ENCODE results near the gene LRRC45. TPM values are rescaled to one million over a fixed set of nuclear protein-coding genes. Genes with fewer than 3 reads are reported as not detected.
A peak's percentile ranks its signal among the peaks of the same experiment; 100 is the strongest.

LRRC45 gene
- total and polyA plus RNA-seq, 9 of the 15 experiments (the other 6 are each of a cell fraction or from before 2014, with no cell fraction given): 3.5 to 21.5 (median 11.2) TPM; not detected in 2

- no peak for TF ChIP-seq RBM25 (IDR thresholded peaks at IDR 0.05; ENCODE audit: low read depth, low read length, severe bottlenecking)
These were observed 23.5 kb upstream of the LRRC45 start (continued) for GRCh38 chr17:81999587-81999975.

GRCh38 chr17:81999976-82000802, 22.9 kb upstream of the LRRC45 start:
- POLR2A ChIA-PET: interaction anchor here (0.7 to 1.1 kb wide), 2 partner anchors 9 to 20 kb away, joined by 3 read pairs; no protein-coding TSS in a partner anchor
- no peaks in the 10 kb centered on the region for H3K9me3 ChIP-seq (replicated peaks; ENCODE audit: control insufficient read depth, insufficient read depth, low read depth, low read length)
- no peak overlapping the region for H3K27ac ChIP-seq (ENCODE audit: extremely low read depth, low read depth, low read length)
- no peaks in the 10 kb centered on the region for H3K9me1 ChIP-seq (ENCODE audit: control insufficient read depth, insufficient read depth, low read length)
- ATAC-seq (no peak), DNase-seq (ENCODE audit: extremely low read depth in 1 of 4, low spot score in 3 of 4) (no peak), FAIRE-seq (no peak)
- no peaks in the 10 kb centered on the region for H4K20me1 ChIP-seq (replicated peaks; ENCODE audit: control insufficient read depth, insufficient read depth, low read length)
- no peak overlapping the region for H3K4me2 ChIP-seq (ENCODE audit: insufficient read depth, low read length)
- intact Hi-C loops (cut with micrococcal nuclease) (no loop called here), in situ Hi-C loops (cut with MboI) (no loop called here)
- 86% methylated on average over 32 of the region's 36 CpGs for WGBS (ENCODE audit: insufficient coverage, low coverage, missing lambda C conversion rate)
- CTCF ChIA-PET (ENCODE audit: low intra/inter-chr PET ratio): no interaction called here
- H3K36me3 ChIP-seq (ENCODE audit: control insufficient read depth, insufficient read depth, low read length): peaks cover 6% of the 10 kb centered on the region; the same call in 1 of the 3 replicates
- H3K79me2 ChIP-seq (ENCODE audit: control insufficient read depth, insufficient read depth, low read length): no peaks in the 10 kb centered on the region
- H3K4me1 ChIP-seq (replicated peaks in 1 of 2; ENCODE audit: control insufficient read depth in 2 of 2, insufficient read depth in 2 of 2, low read length in 2 of 2): peaks cover 0 to 68% of the 10 kb centered on the region in 2 experiments; a peak in 2 of 5 replicates
- TF ChIP-seq MXI1 (IDR thresholded peaks at IDR 0.05; ENCODE audit: low read depth, low read length): no peak
- TF ChIP-seq NFIC (IDR thresholded peaks at IDR 0.05): 0 out of 2 replicates have a peak, but pooled peaks have one; percentile 19
- no peak overlapping the region for H2AFZ ChIP-seq (ENCODE audit: low read depth, low read length)
- no peak overlapping the region for H3K4me3 ChIP-seq
- H3K27me3 ChIP-seq (ENCODE audit: control insufficient read depth in 2 of 2, insufficient read depth in 2 of 2, low read length in 2 of 2): no peaks in the 10 kb centered on the region
- BruUV-seq (replicated peaks): no TSS peak
- peak overlapping the region in 1 of 2 experiments; percentile 43; a peak in 2 of 4 replicates for H3K9ac ChIP-seq (ENCODE audit: insufficient read depth in 1 of 2, low read depth in 2 of 2, low read length in 2 of 2)
